ENCODE results near the gene ACADVL. TPM values are rescaled to one million over a fixed set of nuclear protein-coding genes. Genes with fewer than 3 reads are reported as not detected.
A peak's percentile ranks its signal among the peaks of the same experiment; 100 is the strongest.

The ACADVL gene
- polyA plus RNA-seq, 1 donor from 2014 or later = 397 TPM

- no peak overlapping the region for H3K4me2 ChIP-seq (ENCODE audit: low read length)
- no peaks in the 10 kb centered on the region for H3K9me3 ChIP-seq (ENCODE audit: low read length)
- H3K79me2 ChIP-seq (replicated peaks; ENCODE audit: insufficient read depth, low read length) = peaks cover 50% of the 10 kb centered on the region
- no peaks in the 10 kb centered on the region for H3K9me2 ChIP-seq (ENCODE audit: insufficient read depth, low read length)
- H3K9ac ChIP-seq (ENCODE audit: low read length) = no peak overlapping the region
- H2AFZ ChIP-seq (ENCODE audit: low read depth, low read length) = no peak overlapping the region
- no peak overlapping the region for H3K4me3 ChIP-seq (ENCODE audit: low read length)
- TF ChIP-seq MXI1 (conservative IDR thresholded peaks at IDR 0.05; ENCODE audit: poor library complexity, severe bottlenecking) (no peak), TAF1 (IDR thresholded peaks at IDR 0.05; ENCODE audit: low read depth) (no peak), REST (IDR thresholded peaks at IDR 0.05; ENCODE audit: borderline replicate concordance) (no peak), RAD21 (conservative IDR thresholded peaks at IDR 0.05) (no peak), EP300 (conservative IDR thresholded peaks at IDR 0.05; ENCODE audit: poor library complexity, severe bottlenecking) (no peak), POLR2AphosphoS5 (IDR thresholded peaks at IDR 0.05) (no peak), EZH2 (IDR thresholded peaks at IDR 0.05; ENCODE audit: borderline replicate concordance, insufficient read depth, low read length, poor library complexity, severe bottlenecking) (no peak), SMC3 (conservative IDR thresholded peaks at IDR 0.05; ENCODE audit: poor library complexity) (no peak)
- TF ChIP-seq, protein P1, sequence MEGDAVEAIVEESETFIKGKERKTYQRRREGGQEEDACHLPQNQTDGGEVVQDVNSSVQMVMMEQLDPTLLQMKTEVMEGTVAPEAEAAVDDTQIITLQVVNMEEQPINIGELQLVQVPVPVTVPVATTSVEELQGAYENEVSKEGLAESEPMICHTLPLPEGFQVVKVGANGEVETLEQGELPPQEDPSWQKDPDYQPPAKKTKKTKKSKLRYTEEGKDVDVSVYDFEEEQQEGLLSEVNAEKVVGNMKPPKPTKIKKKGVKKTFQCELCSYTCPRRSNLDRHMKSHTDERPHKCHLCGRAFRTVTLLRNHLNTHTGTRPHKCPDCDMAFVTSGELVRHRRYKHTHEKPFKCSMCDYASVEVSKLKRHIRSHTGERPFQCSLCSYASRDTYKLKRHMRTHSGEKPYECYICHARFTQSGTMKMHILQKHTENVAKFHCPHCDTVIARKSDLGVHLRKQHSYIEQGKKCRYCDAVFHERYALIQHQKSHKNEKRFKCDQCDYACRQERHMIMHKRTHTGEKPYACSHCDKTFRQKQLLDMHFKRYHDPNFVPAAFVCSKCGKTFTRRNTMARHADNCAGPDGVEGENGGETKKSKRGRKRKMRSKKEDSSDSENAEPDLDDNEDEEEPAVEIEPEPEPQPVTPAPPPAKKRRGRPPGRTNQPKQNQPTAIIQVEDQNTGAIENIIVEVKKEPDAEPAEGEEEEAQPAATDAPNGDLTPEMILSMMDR (IDR thresholded peaks at IDR 0.05; ENCODE audit: poor library complexity, severe bottlenecking) = no peak
- no peak overlapping the region for H3K27ac ChIP-seq (ENCODE audit: low read length)
- H3K36me3 ChIP-seq (ENCODE audit: insufficient read depth, low read length) = no peaks in the 10 kb centered on the region
- H3K27me3 ChIP-seq (ENCODE audit: insufficient read depth, low read depth, low read length) = no peaks in the 10 kb centered on the region
- H4K20me1 ChIP-seq (ENCODE audit: insufficient read depth) = no peaks in the 10 kb centered on the region
- no peaks in the 10 kb centered on the region for H3F3A ChIP-seq (ENCODE audit: insufficient read depth, low read length, poor library complexity, severe bottlenecking)
Measured at GRCh38 chr17:7246779-7247178, 27.0 kb downstream of the ACADVL start.

GRCh38 chr17:7248796-7249195, 29.1 kb downstream of the ACADVL start:
- H4K20me1 ChIP-seq (ENCODE audit: insufficient read depth) = no peaks in the 10 kb centered on the region

More at GRCh38 chr17:7248796-7249195, 29.1 kb downstream of the ACADVL start:
- Histone ChIP-seq H3K9ac (ENCODE audit: low read length) (no peak overlapping the region), H2AFZ (ENCODE audit: low read depth, low read length) (no peak overlapping the region), H3K79me2 (replicated peaks; ENCODE audit: insufficient read depth, low read length) (peaks cover 52% of the 10 kb centered on the region), H3F3A (ENCODE audit: insufficient read depth, low read length, poor library complexity, severe bottlenecking) (no peaks in the 10 kb centered on the region), H3K27me3 (ENCODE audit: insufficient read depth, low read depth, low read length) (no peaks in the 10 kb centered on the region), H3K9me2 (ENCODE audit: insufficient read depth, low read length) (no peaks in the 10 kb centered on the region), H3K27ac (ENCODE audit: low read length) (no peak overlapping the region), H3K36me3 (ENCODE audit: insufficient read depth, low read length) (no peaks in the 10 kb centered on the region), H3K9me3 (ENCODE audit: low read length) (no peaks in the 10 kb centered on the region), H3K4me2 (ENCODE audit: low read length) (peak overlapping the region; percentile 51), H3K4me3 (ENCODE audit: low read length) (peak overlapping the region; percentile 70)
- no peak for TF ChIP-seq EZH2 (IDR thresholded peaks at IDR 0.05; ENCODE audit: borderline replicate concordance, insufficient read depth, low read length, poor library complexity, severe bottlenecking)
- TF ChIP-seq MXI1 (conservative IDR thresholded peaks at IDR 0.05; ENCODE audit: poor library complexity, severe bottlenecking) = no peak
- no peak for TF ChIP-seq SMC3 (conservative IDR thresholded peaks at IDR 0.05; ENCODE audit: poor library complexity)
